ENCODE measurements around the gene PTH1R.

The PTH1R gene

DNA sequence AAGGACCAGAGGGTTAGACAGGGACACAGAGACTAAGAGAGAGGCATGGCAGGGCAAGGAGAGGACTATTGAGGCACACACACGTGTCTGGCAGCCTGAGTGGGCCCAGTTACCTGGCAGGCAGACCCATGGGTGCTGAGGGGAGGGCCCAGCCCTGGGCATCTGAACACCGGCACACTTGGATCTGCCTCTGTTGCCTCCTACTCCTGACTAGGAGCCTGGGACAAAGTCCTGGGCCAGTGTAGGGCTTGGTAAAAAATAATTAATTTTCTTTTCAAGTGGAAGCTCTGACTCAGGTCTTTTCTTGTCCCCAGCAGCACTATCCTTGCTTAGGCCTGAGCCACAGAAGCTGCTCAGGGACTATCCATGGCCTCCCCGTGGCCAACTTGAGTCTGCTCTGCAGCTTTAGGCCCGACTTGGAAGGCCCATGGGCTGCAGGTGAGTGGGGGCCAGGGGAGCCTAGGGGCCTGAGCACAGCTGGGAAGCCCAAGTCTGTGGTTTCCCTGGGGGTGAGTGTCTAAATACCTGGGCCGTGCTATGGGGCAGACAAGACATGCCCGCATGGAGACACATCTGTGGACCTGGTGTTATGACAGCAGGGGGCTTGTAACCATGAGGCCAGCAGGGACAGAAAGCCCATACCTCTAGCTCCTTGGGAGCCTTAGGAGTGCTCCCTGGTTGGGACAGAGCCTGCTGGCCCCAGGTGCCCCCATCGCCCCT is at the start of gene PTH1R:
Gene PTH1R, plus strand, starts transcription at position 316 of the 720 bp plus-strand sequence. CDS start 5,839 bp downstream, outside the sequence.
- no peaks in the 10 kb centered on the region for H3K9me3 ChIP-seq (ENCODE audit: low read depth, low read length)
- H3K36me3 ChIP-seq (ENCODE audit: insufficient read depth, low read length) = no peaks in the 10 kb centered on the region
- no peak within 1 kb of the TSS for H3K4me3 ChIP-seq
- no peak for TF ChIP-seq POLR2AphosphoS5 (IDR thresholded peaks at IDR 0.05; ENCODE audit: borderline replicate concordance, low read depth, low read length)
- TF ChIP-seq FOXP2 (optimal IDR thresholded peaks at IDR 0.05; ENCODE audit: control extremely low read depth, extremely low read length, insufficient read depth) = no peak
- no peak for TF ChIP-seq EZH2 (IDR thresholded peaks at IDR 0.05)
- DNase-seq (ENCODE audit: low read depth, low spot score) = no peak
- no peak within 1 kb of the TSS for H3K9ac ChIP-seq (ENCODE audit: insufficient read length)
- H3K27ac ChIP-seq = no peak within 1 kb of the TSS

- DNase-seq (ENCODE audit: low read depth, low spot score) = no peak
- TF ChIP-seq EZH2 (IDR thresholded peaks at IDR 0.05) (no peak), FOXP2 (optimal IDR thresholded peaks at IDR 0.05; ENCODE audit: control extremely low read depth, extremely low read length, insufficient read depth) (no peak), POLR2AphosphoS5 (IDR thresholded peaks at IDR 0.05; ENCODE audit: borderline replicate concordance, low read depth, low read length) (no peak)
- H3K27ac ChIP-seq = no peak overlapping the region
- H3K9ac ChIP-seq (ENCODE audit: insufficient read length) = no peak overlapping the region
- H3K36me3 ChIP-seq (ENCODE audit: insufficient read depth, low read length) = no peaks in the 10 kb centered on the region
- no peaks in the 10 kb centered on the region for H3K9me3 ChIP-seq (ENCODE audit: low read depth, low read length)
- no peak overlapping the region for H3K4me3 ChIP-seq
Observed at GRCh38 chr3:46829699-46830208, 47.8 kb upstream of the PTH1R start.

- H3K9me3 ChIP-seq (ENCODE audit: low read depth, low read length) = no peaks in the 10 kb centered on the region
- H3K27ac ChIP-seq = no peak overlapping the region
- TF ChIP-seq FOXP2 (optimal IDR thresholded peaks at IDR 0.05; ENCODE audit: control extremely low read depth, extremely low read length, insufficient read depth) (no peak), POLR2AphosphoS5 (IDR thresholded peaks at IDR 0.05; ENCODE audit: borderline replicate concordance, low read depth, low read length) (no peak), EZH2 (IDR thresholded peaks at IDR 0.05) (no peak)
- no peaks in the 10 kb centered on the region for H3K36me3 ChIP-seq (ENCODE audit: insufficient read depth, low read length)
- no peak for DNase-seq (ENCODE audit: low read depth, low spot score)
- no peak overlapping the region for H3K4me3 ChIP-seq
- H3K9ac ChIP-seq (ENCODE audit: insufficient read length) = no peak overlapping the region
Observed at GRCh38 chr3:46830801-46831200, 46.7 kb upstream of the PTH1R start.

DNA sequence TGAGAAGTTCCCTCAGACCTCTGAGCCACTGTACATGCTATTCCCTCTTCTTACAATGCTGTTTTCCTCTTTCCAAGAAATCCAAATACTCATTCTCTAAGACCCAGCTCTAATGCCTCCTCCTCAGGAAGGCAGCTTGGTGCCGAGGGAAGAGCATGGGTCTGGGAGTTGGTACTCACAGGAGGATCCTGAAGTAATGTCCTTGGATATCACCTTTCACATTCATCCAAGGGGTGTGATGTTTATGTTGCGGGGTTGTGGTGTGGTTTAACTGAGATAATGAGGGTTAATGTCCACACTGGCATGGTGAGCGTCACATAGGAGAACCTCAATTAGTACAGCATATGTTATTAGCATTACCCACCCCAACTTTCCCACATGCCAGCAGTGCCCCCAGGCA is 46.2 kb upstream of the PTH1R start:
- Histone ChIP-seq H3K9ac (ENCODE audit: insufficient read length) (no peak overlapping the region), H3K4me3 (no peak overlapping the region)
- no peak for TF ChIP-seq FOXP2 (optimal IDR thresholded peaks at IDR 0.05; ENCODE audit: control extremely low read depth, extremely low read length, insufficient read depth)
- no peak for TF ChIP-seq POLR2AphosphoS5 (IDR thresholded peaks at IDR 0.05; ENCODE audit: borderline replicate concordance, low read depth, low read length)
- no peak for TF ChIP-seq EZH2 (IDR thresholded peaks at IDR 0.05)

DNA sequence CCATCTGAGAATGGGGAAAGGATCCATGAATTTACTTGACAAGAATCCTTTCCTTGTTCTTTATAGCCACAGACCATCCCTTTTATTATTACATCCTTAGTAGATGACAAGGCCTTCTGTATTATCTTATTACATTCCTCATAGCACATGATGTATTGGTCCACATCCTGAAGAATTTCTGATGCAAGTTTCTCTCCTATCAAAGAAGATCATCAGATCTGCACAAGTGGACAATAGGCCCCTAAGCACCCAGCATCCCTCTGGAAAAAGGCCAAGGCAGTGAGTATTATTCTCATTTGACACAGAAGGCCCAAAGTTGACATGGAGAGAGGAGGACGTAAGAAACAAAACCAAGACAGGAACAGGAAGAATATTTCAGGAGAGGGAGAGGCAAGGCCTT is 45.7 kb upstream of the PTH1R start:
- TF ChIP-seq POLR2AphosphoS5 (IDR thresholded peaks at IDR 0.05; ENCODE audit: borderline replicate concordance, low read depth, low read length) = no peak
- H3K27ac ChIP-seq = no peak overlapping the region

More for the DNA sequence above, 46.2 kb upstream of the PTH1R start:
- no peak for DNase-seq (ENCODE audit: low read depth, low spot score)
- H3K9me3 ChIP-seq (ENCODE audit: low read depth, low read length) = no peaks in the 10 kb centered on the region
- no peak overlapping the region for H3K27ac ChIP-seq
- H3K36me3 ChIP-seq (ENCODE audit: insufficient read depth, low read length) = no peaks in the 10 kb centered on the region

DNA sequence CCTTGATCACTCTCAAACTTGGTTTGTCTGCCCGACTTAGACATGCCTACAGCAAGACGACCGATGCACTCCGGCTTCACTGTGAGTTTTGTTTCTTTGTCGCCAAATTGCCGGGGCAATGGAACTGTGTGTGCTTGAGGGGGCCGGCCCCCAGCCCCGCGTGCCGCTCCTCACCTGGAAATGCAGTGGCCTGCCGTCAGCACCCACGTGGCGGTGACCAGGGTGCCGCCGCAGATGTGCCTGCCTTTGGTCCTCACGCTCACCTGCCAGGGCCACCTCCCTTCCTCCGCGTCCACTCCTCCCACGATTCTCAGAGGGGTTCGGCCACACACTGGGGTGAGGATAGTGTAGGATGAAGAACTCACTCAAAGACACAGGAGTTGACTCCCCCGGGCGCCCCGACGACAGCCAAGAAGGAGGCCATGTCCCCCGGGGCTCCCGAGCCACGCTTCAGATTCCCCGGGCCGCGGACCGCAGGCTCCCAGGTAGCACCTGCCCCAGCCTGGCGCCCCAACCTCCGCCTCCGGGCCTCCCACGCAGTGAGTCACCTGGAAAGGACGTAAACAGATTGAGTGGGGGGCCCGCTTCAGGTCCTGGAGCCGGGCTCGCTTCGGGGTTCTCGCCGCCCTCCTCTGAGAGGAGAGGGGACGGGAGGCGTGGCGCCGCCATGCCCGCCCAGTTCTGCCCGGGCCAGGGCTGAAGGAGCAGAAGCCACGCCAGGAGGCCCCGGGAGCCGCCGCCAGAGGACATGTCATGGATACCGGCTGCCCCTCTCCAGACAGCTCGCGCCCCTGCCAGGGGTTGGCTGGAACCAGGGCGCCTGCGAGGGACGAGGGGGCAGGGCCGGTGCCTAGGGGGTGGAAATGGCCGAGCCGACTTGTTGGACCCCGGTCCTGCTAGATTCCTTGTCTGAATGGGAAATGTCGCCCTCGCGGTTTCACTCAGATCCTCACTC is 43.9 kb upstream of the PTH1R start:
- Histone ChIP-seq H3K9me3 (ENCODE audit: low read depth, low read length) (no peaks in the 10 kb centered on the region), H3K27ac (no peak overlapping the region), H3K36me3 (ENCODE audit: insufficient read depth, low read length) (no peaks in the 10 kb centered on the region), H3K4me3 (no peak overlapping the region), H3K9ac (ENCODE audit: insufficient read length) (no peak overlapping the region)
- TF ChIP-seq EZH2 (IDR thresholded peaks at IDR 0.05) = no peak
- no peak for TF ChIP-seq FOXP2 (optimal IDR thresholded peaks at IDR 0.05; ENCODE audit: control extremely low read depth, extremely low read length, insufficient read depth)
- TF ChIP-seq POLR2AphosphoS5 (IDR thresholded peaks at IDR 0.05; ENCODE audit: borderline replicate concordance, low read depth, low read length) = no peak
- DNase-seq (ENCODE audit: low read depth, low spot score) = no peak

More for the DNA sequence above, 45.7 kb upstream of the PTH1R start:
- Histone ChIP-seq H3K36me3 (ENCODE audit: insufficient read depth, low read length) (no peaks in the 10 kb centered on the region), H3K4me3 (no peak overlapping the region), H3K9ac (ENCODE audit: insufficient read length) (no peak overlapping the region), H3K9me3 (ENCODE audit: low read depth, low read length) (no peaks in the 10 kb centered on the region)
- no peak for DNase-seq (ENCODE audit: low read depth, low spot score)

- Histone ChIP-seq H3K9ac (ENCODE audit: insufficient read length) (no peak overlapping the region), H3K36me3 (ENCODE audit: insufficient read depth, low read length) (no peaks in the 10 kb centered on the region), H3K4me3 (no peak overlapping the region), H3K27ac (no peak overlapping the region), H3K9me3 (ENCODE audit: low read depth, low read length) (no peaks in the 10 kb centered on the region)
- TF ChIP-seq POLR2AphosphoS5 (IDR thresholded peaks at IDR 0.05; ENCODE audit: borderline replicate concordance, low read depth, low read length) = no peak
- no peak for TF ChIP-seq FOXP2 (optimal IDR thresholded peaks at IDR 0.05; ENCODE audit: control extremely low read depth, extremely low read length, insufficient read depth)
- no peak for TF ChIP-seq EZH2 (IDR thresholded peaks at IDR 0.05)
- DNase-seq (ENCODE audit: low read depth, low spot score) = no peak
Observed at GRCh38 chr3:46835054-46835453, 42.5 kb upstream of the PTH1R start.

DNA sequence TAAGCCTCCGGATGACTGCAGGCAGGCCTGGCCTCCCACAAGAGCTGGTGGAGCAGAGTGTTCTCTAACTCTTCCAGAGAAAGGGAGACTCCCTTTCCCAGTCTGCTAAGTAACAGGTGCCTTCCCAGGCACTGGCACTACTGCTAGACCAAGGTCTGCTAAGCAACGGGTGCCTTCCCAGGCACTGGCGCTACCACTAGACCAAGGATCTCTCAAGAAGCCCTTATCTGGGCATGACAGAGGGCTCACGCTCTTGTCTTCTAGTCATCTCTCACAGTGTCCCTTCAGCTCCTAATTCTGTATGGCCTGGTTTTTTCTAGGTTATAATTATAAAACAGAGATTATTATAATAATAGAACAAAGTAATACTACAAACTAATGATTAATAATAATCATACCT is 42.0 kb upstream of the PTH1R start:
- DNase-seq (ENCODE audit: low read depth, low spot score) = no peak
- TF ChIP-seq FOXP2 (optimal IDR thresholded peaks at IDR 0.05; ENCODE audit: control extremely low read depth, extremely low read length, insufficient read depth) = no peak
- TF ChIP-seq POLR2AphosphoS5 (IDR thresholded peaks at IDR 0.05; ENCODE audit: borderline replicate concordance, low read depth, low read length) = no peak
- TF ChIP-seq EZH2 (IDR thresholded peaks at IDR 0.05) = no peak
- no peak overlapping the region for H3K9ac ChIP-seq (ENCODE audit: insufficient read length)
- H3K9me3 ChIP-seq (ENCODE audit: low read depth, low read length) = no peaks in the 10 kb centered on the region
- no peak overlapping the region for H3K4me3 ChIP-seq
- no peak overlapping the region for H3K27ac ChIP-seq
- H3K36me3 ChIP-seq (ENCODE audit: insufficient read depth, low read length) = no peaks in the 10 kb centered on the region
